Posterior vena cava (tissue), 2 donors: Measurements from ENCODE around the gene FAM131C. TPM values are rescaled to one million over a fixed set of nuclear protein-coding genes. Genes with fewer than 3 reads are reported as not detected.

Experiments
- DNase-seq: peaks from one replicate; pipeline ENCODE4 v3.0.0-alpha.2; 2020; ENCODE audit warnings: low spot score
- intact Hi-C, 2 donors: fragments of 100-400 bp; cut with DNase I; formaldehyde crosslinking; loops; one replicate each; pipeline versions ENCODE4 v1.14.1 to v1.14.2; 2022 to 2023
- total RNA-seq, 2 donors: library from RNA; stranded (reverse); fragmentation: NEBNext Ultra II Directional; extraction: Animal tissue kit (Norgen Biotek cat#: 25700); gene quantifications; one replicate each; pipeline ENCODE4 v1.2.1, GENCODE V29; 2021
- donor health status: DM: yes; HTN: yes; CAD: no.
- donor health status: DM: yes; HTN: yes; CAD: no.

Gene FAM131C
- total RNA-seq, 2 donors from 2014 or later, result 0.88 to 1.2 TPM

GRCh38 chr1:16013220-16013907 lies 60.1 kb downstream of the FAM131C start:
- intact Hi-C loops, result no loop called here
- DNase-seq, result no peak

GRCh38 chr1:16012590-16013219 lies 60.7 kb downstream of the FAM131C start:
- DNase-seq, result peak; percentile 93
- intact Hi-C loops, result no loop called here

DNA sequence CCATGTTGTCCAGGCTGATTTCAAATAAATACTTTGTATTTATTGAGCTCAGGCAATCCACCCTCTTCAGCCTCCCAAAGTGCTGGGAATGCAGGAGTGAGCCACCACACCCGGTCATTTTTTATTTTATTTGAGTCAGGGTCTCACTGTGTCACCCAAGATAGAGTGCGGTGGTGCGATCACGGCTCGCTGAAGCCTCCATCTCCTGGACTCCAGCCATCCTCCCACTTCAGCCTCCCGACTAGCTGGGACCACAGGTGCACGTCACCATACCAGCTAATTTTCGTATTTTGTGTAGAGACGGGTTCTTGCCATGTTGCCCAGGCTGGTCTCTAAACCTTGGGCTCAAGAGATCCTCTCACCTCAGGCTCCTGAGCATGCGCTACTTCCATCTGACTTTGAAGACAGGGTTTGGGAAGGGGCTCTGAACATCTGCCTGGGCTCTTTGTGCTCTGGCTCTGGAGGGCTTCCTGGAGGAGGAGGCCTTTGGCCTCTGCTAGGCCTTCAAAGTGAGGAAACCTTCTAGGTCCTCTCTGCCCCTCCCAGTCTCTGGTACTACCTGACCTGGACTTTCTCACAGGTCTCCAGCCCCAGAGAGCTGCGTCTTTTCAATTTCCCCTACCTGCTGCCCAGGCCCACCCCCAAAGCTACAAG lies 61.4 kb downstream of the FAM131C start:
- intact Hi-C loops, result loop anchor here in 1 of 2 donors (2.0 kb wide), 1 partner anchor 19 kb away; no protein-coding TSS in a partner anchor
- no peak for DNase-seq

DNA sequence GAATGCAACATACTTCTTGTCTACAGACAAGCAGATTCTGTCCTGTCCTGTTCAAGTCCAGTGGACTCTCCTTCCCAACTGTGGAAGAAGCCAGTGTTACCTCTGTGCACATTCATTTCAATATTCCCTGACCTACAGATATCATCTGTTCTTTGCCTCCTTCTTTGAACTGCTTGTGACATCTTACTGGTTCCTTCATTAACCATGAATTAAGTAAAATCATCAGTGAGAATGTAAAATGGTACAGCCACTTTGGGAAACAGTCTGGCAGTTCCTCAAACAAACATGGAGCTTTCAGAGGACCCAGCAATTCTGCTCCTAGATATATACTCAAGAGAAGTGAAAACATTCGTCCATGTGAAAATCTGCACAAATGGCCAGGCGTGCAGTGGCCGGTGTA lies 62.6 kb downstream of the FAM131C start:
- intact Hi-C loops, result loop anchor here in 1 of 2 donors (2.0 kb wide), 1 partner anchor 20 kb away; no protein-coding TSS in a partner anchor
- no peak for DNase-seq

DNA sequence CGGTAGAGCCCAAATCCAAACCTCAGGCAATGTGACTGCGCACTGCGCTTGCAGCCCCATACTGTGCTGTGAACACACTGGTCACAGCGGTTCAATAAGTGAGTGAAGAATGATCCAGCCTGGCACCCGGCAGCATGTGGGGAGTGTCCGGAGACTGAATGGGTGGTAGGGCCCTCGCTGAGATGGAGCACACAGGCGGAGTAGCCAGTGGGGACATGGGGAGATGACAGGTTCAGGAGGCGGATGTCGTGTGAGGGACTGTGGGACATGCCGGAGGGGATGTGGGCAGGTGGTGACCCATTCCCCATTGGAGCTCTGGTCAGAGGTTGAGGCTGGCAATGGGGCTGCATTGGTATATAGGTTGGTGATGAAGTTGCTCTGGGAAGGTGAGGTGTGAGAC lies 63.8 kb downstream of the FAM131C start:
- intact Hi-C loops, result loop anchor here (2.0 to 5.0 kb wide), 3 partner anchors 21 to 45 kb away; no protein-coding TSS in a partner anchor
- DNase-seq, result no peak

GRCh38 chr1:16009030-16009460 lies 64.4 kb downstream of the FAM131C start:
- DNase-seq, result peak; percentile 93
- intact Hi-C loops, result loop anchor here (2.0 to 5.0 kb wide), 2 partner anchors 43 to 46 kb away; no protein-coding TSS in a partner anchor

Other genes with a start within 250 kb of the FAM131C start
- gene SPEN, start 225.9 kb downstream of the FAM131C start, total RNA-seq, result 10 to 100 TPM; 59.9 to 68.5 TPM
- gene ZBTB17, start 97.5 kb downstream of the FAM131C start, total RNA-seq, result 10 to 100 TPM; 31.6 to 38.7 TPM
- not detected for gene SRARP, start 69.4 kb downstream of the FAM131C start, total RNA-seq
- 100 to 1,000 TPM; 272 to 588 TPM for gene HSPB7, start 55.6 kb downstream of the FAM131C start, total RNA-seq
- gene CLCNKA, start 51.6 kb downstream of the FAM131C start, total RNA-seq, result under 1 TPM; 0.51 to 0.90 TPM
- under 1 TPM; 0.62 to 0.88 TPM for gene CLCNKB, start 29.9 kb downstream of the FAM131C start, total RNA-seq
- gene EPHA2, start 82.4 kb upstream of the FAM131C start, total RNA-seq, result 10 to 100 TPM in 1 of 2 donors, 1 to 10 TPM in 1; 7.8 to 15.4 TPM
- 1 to 10 TPM; 4.7 to 5.5 TPM for gene ARHGEF19, start 139.0 kb upstream of the FAM131C start, total RNA-seq
- 1 to 10 TPM; 4.1 to 5.2 TPM for gene CPLANE2, start 163.5 kb upstream of the FAM131C start, total RNA-seq